Right kidney (tissue), 9 donors: Measurements from ENCODE around the gene TFAP2D.

ENCODE experiments used
- DNase-seq: peaks from one replicate; pipeline ENCODE4 v3.0.0-alpha.2; 2016
- long read RNA-seq, 8 donors: transcript quantifications; one replicate each; lab custom pipeline, GENCODE V29; 2026

Gene TFAP2D
- long read RNA-seq, donor 1, result 0 reads
- long read RNA-seq, donor 2, result 0 reads
- long read RNA-seq, donor 3, result 0 reads
- long read RNA-seq, donor 4, result 0 reads
- long read RNA-seq, donor 5, result 0 reads
- long read RNA-seq, donor 6, result 0 reads
- long read RNA-seq, donor 7, result 0 reads
- long read RNA-seq, donor 8, result 0 reads

DNA sequence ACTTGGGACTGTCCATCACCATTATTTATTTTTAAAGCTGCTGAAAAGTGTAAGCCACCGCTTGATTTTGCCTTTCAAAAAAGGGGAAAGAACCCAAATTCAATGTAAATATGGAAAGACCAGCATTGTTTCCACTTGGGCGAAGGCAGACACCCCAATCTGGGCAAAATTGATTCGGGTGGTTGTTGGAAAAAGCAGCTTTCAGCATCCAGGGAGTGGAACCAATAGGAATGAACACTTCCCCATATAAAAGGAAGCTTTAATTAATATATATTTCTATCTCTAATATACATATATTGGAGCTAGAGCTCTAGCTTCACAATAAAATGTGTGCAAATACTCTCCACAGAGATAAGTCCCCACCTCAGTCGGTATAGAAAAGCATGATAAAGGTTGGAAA lies at the start of gene TFAP2D:
Gene TFAP2D, plus strand, starts transcription at position 301 of the 400 bp plus-strand sequence. CDS start 530 bp downstream, outside the sequence.
- no peak for DNase-seq

GRCh38 chr6:50663806-50664205 lies 49.5 kb upstream of the TFAP2D start:
- DNase-seq, result no peak

DNA sequence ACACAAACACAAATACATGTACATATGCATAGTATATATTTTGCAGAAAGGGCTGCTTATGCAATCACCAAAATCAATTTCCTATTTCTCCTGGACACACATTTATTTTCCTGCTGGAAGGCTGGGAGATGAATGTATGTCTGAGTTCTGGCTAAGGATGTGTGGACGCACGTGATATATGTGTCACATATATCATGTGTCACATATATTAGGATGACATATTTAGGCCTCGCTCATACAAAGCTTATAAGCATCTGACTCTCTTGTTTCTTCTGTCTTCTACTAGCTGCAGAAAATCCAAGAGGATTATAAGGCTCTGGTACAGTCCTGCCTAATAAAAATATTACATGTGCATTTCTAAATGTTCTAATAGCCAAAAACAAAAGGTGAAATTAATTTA lies 47.2 kb upstream of the TFAP2D start:
- no peak for DNase-seq

- no peak for DNase-seq
Observed at GRCh38 chr6:50681213-50681824, 32.0 kb upstream of the TFAP2D start.

DNA sequence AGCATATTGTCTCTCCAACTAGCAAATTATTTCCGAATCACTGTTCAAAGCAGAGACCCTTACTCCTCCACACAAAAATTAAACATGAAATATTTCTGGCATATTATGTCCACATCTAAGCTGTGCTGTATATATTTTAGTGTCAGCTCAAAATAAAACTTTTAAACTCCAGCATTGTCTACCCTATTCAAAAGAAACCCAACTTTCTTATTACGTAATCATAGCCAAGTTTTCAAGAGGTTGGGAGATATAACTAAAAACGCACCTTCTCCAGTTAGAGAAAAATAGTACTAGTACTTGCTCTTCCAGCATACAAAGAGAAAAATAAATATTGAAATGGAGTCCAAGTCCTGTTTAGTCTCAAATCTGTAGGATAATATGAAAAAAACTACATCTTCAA lies 24.1 kb upstream of the TFAP2D start:
- DNase-seq, result no peak

DNA sequence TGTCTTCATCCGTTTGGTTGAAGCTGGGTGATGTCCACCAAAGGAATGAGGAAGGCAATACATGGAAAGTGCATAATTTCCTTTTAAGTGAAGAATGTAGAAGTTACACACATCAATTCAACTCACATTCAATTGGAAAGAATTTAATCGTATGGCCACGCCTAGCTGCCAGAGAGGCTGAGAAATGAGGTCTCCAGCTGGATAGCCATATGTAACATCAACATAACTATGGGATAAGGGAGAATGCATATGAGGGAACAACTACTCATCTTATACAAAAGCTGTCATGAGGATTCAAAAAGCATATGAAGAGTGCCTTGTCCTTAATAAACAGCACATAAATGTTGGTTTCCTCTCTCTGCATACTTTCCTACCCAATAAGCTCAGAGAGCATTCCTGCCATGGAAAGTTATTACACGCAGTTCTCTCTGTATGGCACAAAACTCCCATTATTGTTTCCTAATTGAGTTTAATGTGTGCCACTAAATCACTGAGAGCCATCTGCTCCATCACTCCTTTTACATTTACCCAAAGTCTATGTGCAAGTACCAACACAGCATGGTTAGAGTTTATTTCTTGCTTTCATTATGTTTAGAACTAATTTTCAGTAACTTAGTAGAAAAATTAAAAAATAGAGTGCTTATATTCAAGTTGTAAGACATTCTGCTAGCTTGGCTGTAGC lies 21.4 kb upstream of the TFAP2D start:
- DNase-seq, result no peak

GRCh38 chr6:50698546-50698945 lies 14.8 kb upstream of the TFAP2D start:
- DNase-seq, result no peak

GRCh38 chr6:50699051-50699775 lies 14.1 kb upstream of the TFAP2D start:
- DNase-seq, result no peak

GRCh38 chr6:50706575-50706974 lies 6.8 kb upstream of the TFAP2D start:
- DNase-seq, result no peak

GRCh38 chr6:50707191-50707590 lies 6.1 kb upstream of the TFAP2D start:
- no peak for DNase-seq

DNA sequence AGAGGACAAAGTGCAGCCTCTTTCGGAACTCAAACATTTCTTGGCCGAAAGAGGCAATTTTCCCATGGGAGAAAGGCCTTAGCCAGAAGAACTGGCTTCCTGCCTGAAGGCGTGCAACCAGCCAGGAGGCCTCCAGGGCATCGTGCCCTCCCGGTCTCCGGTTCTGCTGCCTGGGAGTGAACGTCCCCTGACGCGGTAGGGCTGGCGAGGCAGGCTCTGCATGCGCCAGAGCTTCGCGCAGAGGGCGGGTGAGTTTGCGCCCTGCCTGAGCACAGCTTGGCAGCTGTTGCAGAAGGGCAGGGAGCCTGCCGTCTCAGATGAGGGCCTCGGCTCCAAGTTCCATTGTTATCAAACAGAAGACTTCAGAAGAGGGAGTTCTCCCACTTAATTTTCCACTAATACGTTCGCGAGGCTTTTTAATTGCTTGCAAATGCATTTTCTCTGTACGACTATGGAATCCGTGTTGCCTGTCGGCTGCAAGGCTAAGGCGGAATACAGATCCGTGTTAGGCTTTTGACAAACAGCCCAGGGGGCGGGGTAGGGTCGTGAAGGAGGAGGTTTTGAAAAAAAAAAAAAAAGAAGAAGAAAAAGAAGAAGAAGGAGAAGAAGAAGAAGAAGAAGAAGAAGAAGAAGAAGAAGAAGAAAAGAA lies 5.5 kb upstream of the TFAP2D start:
- DNase-seq, result no peak

GRCh38 chr6:50708664-50709365 lies 4.5 kb upstream of the TFAP2D start:
- no peak for DNase-seq

DNA sequence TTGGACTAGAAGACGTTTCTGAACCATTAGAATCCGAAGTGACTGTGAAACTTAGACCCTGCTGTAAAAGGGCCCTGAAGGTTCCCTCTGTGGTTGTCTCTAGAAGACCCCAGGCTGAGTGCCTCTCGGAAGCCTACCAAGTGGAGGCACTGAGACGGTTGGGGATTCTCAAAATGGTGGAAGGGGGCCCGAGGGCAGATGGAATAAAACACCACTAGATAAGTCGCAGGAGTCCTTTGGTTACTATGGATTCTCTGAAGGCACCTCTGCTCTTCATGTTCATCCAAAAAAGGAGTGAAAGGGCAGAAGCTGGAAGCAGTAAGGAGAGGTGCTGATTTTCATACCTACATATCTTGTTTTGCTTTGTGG lies 4.0 kb upstream of the TFAP2D start:
- no peak for DNase-seq

DNA sequence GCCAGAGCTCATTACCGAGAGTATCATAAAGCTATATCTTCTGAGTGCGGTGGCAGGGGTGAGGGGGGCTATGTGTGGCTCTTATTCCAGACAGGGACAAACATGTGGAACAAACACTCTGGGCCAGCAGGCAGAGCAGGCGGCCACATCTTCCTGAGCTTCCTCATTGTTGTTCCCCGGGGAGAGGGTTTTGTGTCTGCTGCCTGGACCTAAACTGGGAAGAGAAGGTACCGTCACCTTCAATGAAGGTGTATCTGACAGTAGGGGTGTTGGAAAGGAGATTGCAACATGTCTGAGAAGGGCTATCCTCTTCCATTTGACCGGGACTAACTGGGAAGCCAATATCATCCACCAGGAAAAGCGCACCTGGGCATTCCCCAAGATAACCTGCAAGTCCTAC lies 1.6 kb upstream of the TFAP2D start:
- DNase-seq, result no peak

DNA sequence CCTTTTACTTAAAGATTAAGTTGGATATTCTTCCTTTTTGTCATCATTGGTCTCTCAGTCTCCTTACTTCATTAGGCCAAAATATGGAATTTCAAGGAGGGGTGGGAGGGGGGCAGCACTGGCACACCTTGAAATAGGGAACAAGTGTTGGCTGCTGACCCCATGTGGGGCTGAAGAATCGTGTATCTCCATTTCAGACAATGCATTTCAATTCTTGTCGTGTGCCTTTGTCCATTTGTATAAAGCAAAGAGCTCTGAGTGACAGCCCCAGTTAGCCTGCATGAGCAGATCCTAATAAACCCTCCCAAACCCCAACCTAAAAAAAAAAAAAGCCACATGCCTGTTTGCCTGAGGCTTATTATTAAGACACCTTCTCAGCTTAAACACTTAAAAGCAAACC lies 1.0 kb upstream of the TFAP2D start:
- no peak for DNase-seq

GRCh38 chr6:50713977-50714486 lies 706 bp downstream of the TFAP2D start:
- no peak for DNase-seq

- DNase-seq, result no peak
Observed at GRCh38 chr6:50714487-50715379, 1.4 kb downstream of the TFAP2D start.

DNA sequence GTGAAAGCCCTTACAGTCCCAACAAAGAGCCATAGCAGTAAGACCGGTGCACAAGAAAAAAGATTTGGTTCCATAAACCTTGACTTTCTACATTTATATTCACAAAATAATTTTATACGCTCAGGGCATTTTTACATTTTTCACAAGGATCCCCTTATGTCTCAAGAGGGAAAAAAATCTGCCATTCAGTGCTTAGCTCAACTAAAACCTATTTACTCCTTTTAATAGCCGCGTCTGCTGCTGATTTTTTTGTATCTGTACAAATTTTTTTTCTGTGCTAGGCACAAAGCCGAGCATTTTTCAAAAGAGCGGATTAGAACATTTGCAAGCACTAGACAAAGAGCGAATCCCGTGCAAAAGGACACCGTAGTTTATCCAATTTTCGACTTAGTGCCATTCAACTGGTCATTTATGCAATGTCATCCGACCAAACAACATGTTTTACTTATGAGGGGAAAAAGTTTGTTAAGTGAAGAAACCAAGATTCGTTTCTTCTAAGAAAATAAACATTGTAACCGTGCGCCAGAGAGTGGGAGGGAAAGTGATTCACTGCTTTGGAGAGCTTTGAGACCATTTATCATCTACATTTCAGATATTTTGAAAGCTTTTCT lies 3.7 kb downstream of the TFAP2D start:
- DNase-seq, result no peak

GRCh38 chr6:50717734-50718457 lies 4.6 kb downstream of the TFAP2D start:
- DNase-seq, result no peak

DNA sequence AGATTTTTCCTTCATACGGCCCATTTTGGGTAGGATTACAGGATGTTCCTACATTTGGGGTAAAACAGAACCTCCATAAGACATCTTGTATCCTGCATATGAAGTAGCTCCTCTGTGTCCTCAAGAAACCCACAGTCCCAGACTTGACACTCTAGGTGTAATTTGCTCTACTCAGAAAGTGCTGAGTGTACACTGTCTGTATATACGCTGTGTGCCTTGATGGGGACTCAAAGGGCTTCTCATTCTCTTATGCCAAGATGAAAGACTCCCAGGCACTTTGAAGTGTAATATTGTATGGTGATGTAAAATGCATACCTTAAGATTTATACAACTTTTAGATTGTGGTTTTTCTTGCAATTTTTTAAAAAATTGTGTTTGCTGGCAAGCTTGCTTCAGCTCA lies 5.2 kb downstream of the TFAP2D start:
- no peak for DNase-seq
